GM12891 (cell line): ENCODE measurements around the gene TTC28.

Experiments
- PAX5 ChIP-seq: IDR thresholded peaks from 2 replicates; pipeline ENCODE4 v1.6.1; 2011; ENCODE audit warnings: low read length, moderate library complexity, mild to moderate bottlenecking; ENCODE audit not compliant: insufficient read depth, severe bottlenecking
- POLR2A ChIP-seq: IDR thresholded peaks from 2 replicates; pipeline ENCODE4 v1.6.1; 2011; ENCODE audit warnings: low read depth, low read length, control low read depth
- POLR2AphosphoS5 ChIP-seq: IDR thresholded peaks from 2 replicates; pipeline ENCODE4 v1.6.1; 2011; ENCODE audit warnings: low read depth, low read length, control low read depth
- POU2F2 ChIP-seq: IDR thresholded peaks from 2 replicates; pipeline ENCODE4 v1.6.1; 2011; ENCODE audit warnings: low read depth, mild to moderate bottlenecking, control low read depth, low read length, moderate library complexity
- TAF1 ChIP-seq: IDR thresholded peaks from 2 replicates; pipeline ENCODE4 v1.6.1; 2011; ENCODE audit warnings: low read depth, low read length, control low read depth

DNA sequence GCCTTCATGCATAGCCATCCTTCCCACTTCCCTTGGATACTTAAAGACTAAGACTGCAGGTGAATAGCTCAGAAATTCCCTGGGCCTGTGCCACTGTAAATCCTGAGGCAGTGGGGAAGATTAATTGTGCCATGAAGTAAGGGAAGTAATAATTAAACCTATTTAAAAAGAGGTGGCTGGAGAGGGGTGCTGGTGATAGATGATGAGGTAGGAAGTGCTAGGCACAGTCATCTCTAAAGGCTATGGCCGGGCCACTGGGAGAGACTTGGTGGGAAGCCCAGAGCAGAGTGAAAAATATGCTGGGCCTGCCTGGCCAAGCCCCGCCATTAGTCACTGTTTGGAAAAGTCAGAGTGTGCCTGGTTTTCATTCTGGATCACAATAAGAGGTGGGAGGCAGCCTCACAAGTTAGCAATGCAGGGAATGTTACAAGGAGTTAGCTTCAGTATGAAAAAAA, 563.4 kb downstream of the TTC28 start:
- TF ChIP-seq POLR2A (no peak), POLR2AphosphoS5 (no peak), TAF1 (no peak), POU2F2 (no peak), PAX5 (no peak)
